NCI-H460 (cell line): ENCODE data around the gene TLR10. TPM values are rescaled to one million over a fixed set of nuclear protein-coding genes. Genes with fewer than 3 reads are reported as not detected.
A peak's percentile ranks its signal among the peaks of the same experiment; 100 is the strongest.
"Not testable (repeated sequence)": the region's sequence is repeated elsewhere in the genome, so short reads cannot be mapped to it uniquely, and the experiment has no call there.

Experiments
- DNase-seq: peaks from one replicate; pipeline ENCODE4 v3.0.0-alpha.2; 2016; ENCODE audit warnings: low read depth; ENCODE audit errors: extremely low read depth
- polyA plus RNA-seq: library from polyadenylated mRNA; depleted of rRNA; stranded (reverse); fragments of >200 nt; gene quantifications from 2 replicates; pipeline ENCODE4 v1.2.3, GENCODE V29; 2014; cell fraction: nucleus; rRNA removed
- total RNA-seq: library from RNA; depleted of rRNA; stranded (reverse); fragments of >200 nt; shearing (Covaris generic); gene quantifications from 2 replicates; pipeline ENCODE4 v1.2.3, GENCODE V29; 2014; rRNA removed

The TLR10 gene, protein sequence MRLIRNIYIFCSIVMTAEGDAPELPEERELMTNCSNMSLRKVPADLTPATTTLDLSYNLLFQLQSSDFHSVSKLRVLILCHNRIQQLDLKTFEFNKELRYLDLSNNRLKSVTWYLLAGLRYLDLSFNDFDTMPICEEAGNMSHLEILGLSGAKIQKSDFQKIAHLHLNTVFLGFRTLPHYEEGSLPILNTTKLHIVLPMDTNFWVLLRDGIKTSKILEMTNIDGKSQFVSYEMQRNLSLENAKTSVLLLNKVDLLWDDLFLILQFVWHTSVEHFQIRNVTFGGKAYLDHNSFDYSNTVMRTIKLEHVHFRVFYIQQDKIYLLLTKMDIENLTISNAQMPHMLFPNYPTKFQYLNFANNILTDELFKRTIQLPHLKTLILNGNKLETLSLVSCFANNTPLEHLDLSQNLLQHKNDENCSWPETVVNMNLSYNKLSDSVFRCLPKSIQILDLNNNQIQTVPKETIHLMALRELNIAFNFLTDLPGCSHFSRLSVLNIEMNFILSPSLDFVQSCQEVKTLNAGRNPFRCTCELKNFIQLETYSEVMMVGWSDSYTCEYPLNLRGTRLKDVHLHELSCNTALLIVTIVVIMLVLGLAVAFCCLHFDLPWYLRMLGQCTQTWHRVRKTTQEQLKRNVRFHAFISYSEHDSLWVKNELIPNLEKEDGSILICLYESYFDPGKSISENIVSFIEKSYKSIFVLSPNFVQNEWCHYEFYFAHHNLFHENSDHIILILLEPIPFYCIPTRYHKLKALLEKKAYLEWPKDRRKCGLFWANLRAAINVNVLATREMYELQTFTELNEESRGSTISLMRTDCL
- not detected in 2 replicates for total RNA-seq
- polyA plus RNA-seq = 0.04 and 0.10 TPM in 2 replicates

DNA sequence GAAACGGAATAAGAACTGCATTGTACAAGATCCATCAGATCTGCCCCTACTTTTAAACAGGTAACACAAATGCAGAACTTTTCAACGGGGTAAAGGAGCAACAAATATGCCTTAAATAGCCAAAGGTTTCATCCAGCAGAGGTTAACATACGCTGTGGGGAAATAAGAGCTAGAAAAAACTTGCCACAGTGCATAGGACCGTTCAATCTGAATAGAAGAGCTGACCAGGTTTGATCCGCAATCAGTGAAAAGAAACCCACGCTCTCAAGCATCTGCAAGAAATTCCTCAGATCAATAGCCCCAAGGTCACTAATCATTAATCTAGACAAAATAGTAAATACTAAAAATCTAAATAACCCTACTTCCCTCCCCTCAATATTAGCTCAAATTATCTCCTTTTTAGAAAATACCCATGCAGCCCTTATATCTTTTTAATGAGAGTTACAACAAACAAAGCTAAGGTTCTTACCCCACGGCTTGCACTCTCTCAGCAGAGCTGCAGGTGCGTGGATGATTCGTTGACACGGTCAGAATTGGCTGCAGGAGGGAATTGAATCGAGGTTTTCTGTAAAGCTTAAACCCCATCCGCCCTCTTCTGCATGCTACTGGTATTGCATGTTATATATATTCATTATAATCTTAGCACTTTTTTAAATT, at the start of gene TLR10:
TLR10 (minus strand) TSS at position 539 of the 657 bp plus-strand sequence. CDS start 7,400 bp downstream, outside the sequence.
- DNase-seq = peak; percentile 15

DNA sequence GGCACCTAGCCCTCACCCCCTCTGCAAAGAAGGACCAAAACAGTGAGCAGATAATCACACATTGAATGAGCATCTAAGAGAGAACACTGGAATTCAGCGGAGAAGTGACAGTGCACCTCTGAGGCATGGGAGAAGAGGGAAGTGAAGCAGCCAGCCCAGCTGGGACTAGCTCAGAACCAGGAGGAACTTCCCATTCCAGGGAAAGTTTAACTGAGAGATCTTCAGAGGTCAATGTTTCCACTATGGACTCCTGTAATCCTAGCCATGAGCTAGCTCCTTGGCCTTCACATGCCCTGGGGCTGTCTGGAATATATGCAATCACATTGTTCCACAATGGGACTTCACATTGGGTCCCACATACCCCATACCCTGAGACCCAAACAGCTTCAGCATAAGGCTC, 49.4 kb upstream of the TLR10 start:
- no peak for DNase-seq

DNA sequence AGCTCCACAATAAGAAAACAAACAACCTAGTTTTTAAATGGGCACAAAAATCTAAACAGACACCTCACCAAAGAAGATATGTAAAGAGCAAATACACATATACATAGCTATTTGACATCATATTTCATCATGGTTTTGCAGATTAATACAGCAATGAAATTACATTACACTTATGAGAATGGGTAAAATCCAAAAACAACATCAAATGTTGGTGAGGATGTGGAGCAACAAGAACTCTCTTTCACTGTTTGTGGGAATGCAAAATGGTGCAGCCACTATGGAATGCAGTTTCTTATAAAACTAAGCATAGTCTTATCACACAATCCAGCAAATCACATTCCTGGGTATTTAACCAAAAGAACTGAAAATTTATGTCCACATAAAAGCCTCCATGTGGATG, 48.9 kb upstream of the TLR10 start:
- DNase-seq = no peak

- DNase-seq = no peak
Measured at GRCh38 chr4:38829237-38829636, 46.4 kb upstream of the TLR10 start.

- no peak for DNase-seq
Measured at GRCh38 chr4:38823766-38824165, 41.0 kb upstream of the TLR10 start.

GRCh38 chr4:38822748-38823303, 40.0 kb upstream of the TLR10 start:
- DNase-seq = no peak

DNA sequence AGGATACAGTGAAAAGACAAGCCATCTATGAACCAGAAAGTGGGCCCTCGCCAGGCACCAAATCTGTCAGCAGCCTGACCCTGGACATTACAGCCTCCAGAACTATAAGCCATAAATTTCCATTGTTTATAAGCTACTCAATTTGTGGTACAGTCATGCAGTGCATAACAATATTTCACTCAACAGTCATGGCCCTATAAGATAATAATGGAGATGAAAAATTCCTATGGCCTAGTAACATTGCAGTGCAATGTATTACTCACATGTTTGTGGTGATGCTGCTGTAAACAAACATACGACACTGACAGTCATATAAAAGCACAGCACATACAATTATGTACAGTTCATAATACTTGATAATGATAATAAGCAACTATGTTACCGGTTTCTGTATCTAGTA, 38.9 kb upstream of the TLR10 start:
- peak; percentile 17 for DNase-seq

GRCh38 chr4:38820329-38821061, 37.7 kb upstream of the TLR10 start:
- DNase-seq = no peak

- no peak for DNase-seq
Measured at GRCh38 chr4:38819569-38819968, 36.8 kb upstream of the TLR10 start.

- DNase-seq = no peak
Measured at GRCh38 chr4:38818441-38818976, 35.7 kb upstream of the TLR10 start.

DNA sequence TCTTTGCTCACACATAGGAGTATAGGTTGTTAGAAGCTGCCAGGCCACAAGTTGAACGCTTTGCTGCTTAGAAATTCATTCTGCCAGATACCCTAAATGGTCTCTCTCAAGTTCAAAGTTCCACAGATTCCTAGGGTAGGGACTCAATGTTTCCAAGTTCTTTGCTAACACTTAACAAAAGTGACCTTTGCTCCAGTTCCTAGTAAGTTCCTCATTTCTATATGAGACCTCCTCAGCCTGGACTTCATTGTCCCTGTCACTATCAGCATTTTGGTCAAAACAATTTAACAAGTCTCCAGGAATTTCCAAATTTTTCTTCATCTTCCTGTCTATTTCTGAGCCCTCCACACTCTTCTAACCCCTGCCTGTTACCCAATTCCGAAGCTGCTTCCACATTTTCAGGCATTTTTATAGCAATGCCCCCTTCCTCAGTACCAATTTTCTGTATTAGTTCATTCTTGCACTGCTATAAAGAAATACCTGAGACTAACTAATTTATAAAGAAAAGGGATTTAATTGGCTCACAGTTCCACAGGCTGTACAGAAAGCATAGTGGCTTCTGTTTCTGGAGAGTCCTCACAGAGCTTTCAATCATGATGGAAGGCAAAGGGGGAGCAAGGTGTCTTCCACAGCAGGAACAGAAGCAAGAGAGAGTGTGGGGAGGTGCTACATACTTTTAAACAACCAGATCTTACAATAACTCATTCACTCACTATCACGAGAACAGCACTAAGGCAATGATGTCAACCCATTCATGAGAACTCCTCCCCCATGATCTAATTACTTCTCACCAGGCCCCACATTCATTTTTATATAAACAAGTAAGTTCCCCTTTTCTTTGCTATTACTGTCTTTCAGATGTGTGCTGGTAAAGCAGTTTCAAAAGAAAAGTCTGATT, 33.3 kb upstream of the TLR10 start:
- no peak for DNase-seq

GRCh38 chr4:38814386-38814785, 31.6 kb upstream of the TLR10 start:
- no peak for DNase-seq

DNA sequence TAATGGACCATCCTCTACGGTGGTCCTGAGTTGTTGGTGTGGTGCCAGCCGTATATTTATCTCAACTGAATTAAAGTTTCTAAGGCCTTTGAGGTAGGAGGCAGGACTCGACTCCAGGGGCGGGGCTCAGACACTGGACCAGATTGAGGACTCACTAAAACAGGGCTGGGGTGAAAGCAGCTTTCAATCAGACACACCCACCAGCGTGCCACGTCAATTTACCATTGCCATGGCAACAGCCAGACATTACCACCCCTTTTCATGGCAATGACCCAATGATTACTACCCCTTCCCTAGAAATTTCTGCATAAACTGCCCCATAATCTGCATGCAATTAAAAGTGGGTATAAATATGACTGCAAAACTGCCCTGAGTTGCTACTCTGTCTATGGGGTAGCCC, 28.5 kb upstream of the TLR10 start:
- DNase-seq = no peak

DNA sequence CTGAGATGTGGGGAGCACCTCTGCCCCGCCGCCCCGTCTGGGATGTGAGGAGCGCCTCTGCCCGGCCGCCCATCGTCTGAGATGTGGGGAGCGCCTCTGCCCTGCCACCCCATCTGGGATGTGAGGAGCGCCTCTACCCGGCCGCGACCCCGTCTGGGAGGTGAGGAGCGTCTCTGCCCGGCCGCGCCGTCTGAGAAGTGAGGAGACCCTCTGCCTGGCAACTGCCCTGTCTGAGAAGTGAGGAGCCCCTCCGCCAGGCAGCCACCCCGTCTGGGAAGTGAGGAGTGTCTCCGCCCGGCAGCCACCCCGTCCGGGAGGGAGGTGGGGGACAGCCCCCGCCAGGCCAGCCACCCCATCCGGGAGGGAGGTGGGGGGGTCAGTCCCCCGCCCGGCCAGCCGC, 24.7 kb upstream of the TLR10 start:
- DNase-seq = not testable (repeated sequence)

DNA sequence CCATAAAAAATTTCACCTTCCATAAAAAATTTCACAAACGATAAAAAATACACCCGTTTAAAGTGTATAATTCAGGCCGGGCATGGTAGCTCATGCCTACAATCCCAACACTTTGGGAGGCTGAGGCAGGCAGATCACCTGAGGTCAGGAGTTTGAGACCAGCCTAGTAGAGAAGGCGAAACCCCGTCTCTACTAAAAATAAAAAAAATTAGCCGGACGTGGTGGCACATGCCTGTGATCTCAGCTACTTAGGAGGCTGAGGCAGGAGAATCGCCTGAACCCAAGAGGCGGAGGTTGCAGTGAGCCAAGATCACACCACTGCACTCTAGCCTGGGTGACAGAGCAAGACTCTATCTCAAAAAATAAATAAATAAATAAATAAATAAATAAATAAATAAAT, 23.5 kb upstream of the TLR10 start:
- not testable (repeated sequence) for DNase-seq

GRCh38 chr4:38805530-38806145, 22.8 kb upstream of the TLR10 start:
- DNase-seq = no peak

GRCh38 chr4:38804654-38805295, 22.0 kb upstream of the TLR10 start, which contains the start of gene TLR1:
Gene TLR1 (minus strand): TSS chr4:38804791. CDS start chr4:38798831, 5,960 bp downstream.
- DNase-seq = peak; percentile 37
